Keratinocyte (primary cell): Measurements from ENCODE around the gene NAA10.

Experiments
- EZH2 ChIP-seq: IDR thresholded peaks from one replicate; pipeline ENCODE4 v1.6.1; 2012; ENCODE audit warnings: inconsistent platforms, mild to moderate bottlenecking, low read length, moderate library complexity
- TF ChIP-seq, protein P1 (sequence below), 3 experiments: IDR thresholded peaks in 1 of 3; conservative IDR thresholded peaks in 1 of 3; optimal IDR thresholded peaks in 1 of 3; 2 replicates in 2 of 3; 3 replicates in 1 of 3; pipeline versions ENCODE3 to v1.5.1; 2011; ENCODE audit warnings: low read length in 3 of 3, mild to moderate bottlenecking in 3 of 3, moderate library complexity in 2 of 3, control low read depth in 1 of 3, inconsistent platforms in 1 of 3; ENCODE audit not compliant: insufficient read depth in 2 of 3; ENCODE audit errors: extremely low read depth in 1 of 3

DNA sequence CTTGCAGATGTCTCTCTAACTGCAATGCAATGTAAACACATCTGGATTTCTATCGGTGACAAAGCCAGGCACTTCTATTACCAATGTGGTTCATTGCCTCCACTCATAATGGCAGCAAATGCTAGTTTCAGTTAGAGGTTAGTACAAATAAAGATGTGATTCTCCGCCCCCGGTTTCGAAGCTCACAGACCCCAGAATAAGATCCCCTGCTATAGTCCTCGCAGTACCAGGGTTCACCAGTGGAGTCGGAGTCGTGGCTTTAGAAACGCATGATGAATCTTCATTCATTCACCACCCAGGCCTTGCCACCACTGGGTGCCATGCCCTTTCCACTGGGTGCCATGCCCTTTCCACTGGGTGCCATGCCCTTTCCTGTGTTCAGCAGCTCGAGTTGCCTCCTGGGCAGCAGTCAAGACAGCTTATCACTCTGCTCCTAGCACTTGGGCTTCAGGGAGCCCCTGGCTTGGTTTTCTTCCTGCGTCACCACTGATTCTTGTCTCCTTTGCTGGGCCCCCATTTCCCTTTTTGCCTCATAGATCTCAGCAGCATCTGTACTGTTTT, 3.5 kb upstream of the NAA10 start:
- TF ChIP-seq EZH2: no peak
- TF ChIP-seq, protein P1, sequence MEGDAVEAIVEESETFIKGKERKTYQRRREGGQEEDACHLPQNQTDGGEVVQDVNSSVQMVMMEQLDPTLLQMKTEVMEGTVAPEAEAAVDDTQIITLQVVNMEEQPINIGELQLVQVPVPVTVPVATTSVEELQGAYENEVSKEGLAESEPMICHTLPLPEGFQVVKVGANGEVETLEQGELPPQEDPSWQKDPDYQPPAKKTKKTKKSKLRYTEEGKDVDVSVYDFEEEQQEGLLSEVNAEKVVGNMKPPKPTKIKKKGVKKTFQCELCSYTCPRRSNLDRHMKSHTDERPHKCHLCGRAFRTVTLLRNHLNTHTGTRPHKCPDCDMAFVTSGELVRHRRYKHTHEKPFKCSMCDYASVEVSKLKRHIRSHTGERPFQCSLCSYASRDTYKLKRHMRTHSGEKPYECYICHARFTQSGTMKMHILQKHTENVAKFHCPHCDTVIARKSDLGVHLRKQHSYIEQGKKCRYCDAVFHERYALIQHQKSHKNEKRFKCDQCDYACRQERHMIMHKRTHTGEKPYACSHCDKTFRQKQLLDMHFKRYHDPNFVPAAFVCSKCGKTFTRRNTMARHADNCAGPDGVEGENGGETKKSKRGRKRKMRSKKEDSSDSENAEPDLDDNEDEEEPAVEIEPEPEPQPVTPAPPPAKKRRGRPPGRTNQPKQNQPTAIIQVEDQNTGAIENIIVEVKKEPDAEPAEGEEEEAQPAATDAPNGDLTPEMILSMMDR (optimal IDR thresholded peaks at IDR 0.05 in 1 of 3, IDR thresholded peaks at IDR 0.05 in 1 of 3, conservative IDR thresholded peaks at IDR 0.05 in 1 of 3; ENCODE audit: extremely low read depth in 1 of 3, insufficient read depth in 2 of 3, low read length in 3 of 3): no peak
